Measurements from ENCODE around the gene TMEM132E.

TMEM132E gene

GRCh38 chr17:34570506-34570905 is 8.9 kb upstream of the TMEM132E start:
- no peak for DNase-seq

GRCh38 chr17:34571428-34572130 is 7.8 kb upstream of the TMEM132E start:
- DNase-seq: no peak

GRCh38 chr17:34572483-34572882 is 6.9 kb upstream of the TMEM132E start:
- DNase-seq: no peak

- DNase-seq: no peak
Measured at GRCh38 chr17:34575182-34575581, 4.2 kb upstream of the TMEM132E start.

GRCh38 chr17:34578016-34578415 is 1.4 kb upstream of the TMEM132E start:
- no peak for DNase-seq

- DNase-seq: no peak
Measured at GRCh38 chr17:34578656-34579016, 746 bp upstream of the TMEM132E start.

GRCh38 chr17:34579979-34580684 is 750 bp downstream of the TMEM132E start:
- no peak for DNase-seq

GRCh38 chr17:34580685-34581445 is 1.5 kb downstream of the TMEM132E start:
- no peak for DNase-seq

- DNase-seq: no peak
Measured at GRCh38 chr17:34581446-34582184, 2.2 kb downstream of the TMEM132E start.

- DNase-seq: no peak
Measured at GRCh38 chr17:34582185-34582900, 3.0 kb downstream of the TMEM132E start.

- DNase-seq: no peak
Measured at GRCh38 chr17:34582901-34583245, 3.5 kb downstream of the TMEM132E start.

- no peak for DNase-seq
Measured at GRCh38 chr17:34584805-34585416, 5.5 kb downstream of the TMEM132E start.

GRCh38 chr17:34586346-34586846 is 7.0 kb downstream of the TMEM132E start:
- DNase-seq: no peak

- DNase-seq: no peak
Measured at GRCh38 chr17:34588266-34588665, 8.9 kb downstream of the TMEM132E start.

- DNase-seq: no peak
Measured at GRCh38 chr17:34589120-34589965, 10.0 kb downstream of the TMEM132E start.

- DNase-seq: no peak
Measured at GRCh38 chr17:34592002-34592401, 12.6 kb downstream of the TMEM132E start.

GRCh38 chr17:34596920-34597319 is 17.5 kb downstream of the TMEM132E start:
- DNase-seq: no peak

- no peak for DNase-seq
Measured at GRCh38 chr17:34598161-34598776, 18.9 kb downstream of the TMEM132E start.

- no peak for DNase-seq
Measured at GRCh38 chr17:34601416-34601815, 22.0 kb downstream of the TMEM132E start.

- DNase-seq: no peak
Measured at GRCh38 chr17:34603974-34604373, 24.6 kb downstream of the TMEM132E start.
